DND-41 (cell line): ENCODE measurements around the gene ZPBP2.

Experiments used
- ATAC-seq: fragments of 200-7000 bp; cut with Tn5 transposase; 3 replicates; pipeline ENCODE4 v1.9.1; 2021; ENCODE audit warnings: low read depth; ENCODE audit not compliant: insufficient read depth
- DNase-seq: peaks from one replicate; pipeline ENCODE4 v3.0.0-alpha.2; 2020
- H2AFZ ChIP-seq: 2 replicates; pipeline ENCODE4 v1.6.0; 2012; ENCODE audit warnings: low read depth, low read length
- H3K27ac ChIP-seq: 2 replicates; pipeline ENCODE4 v1.5.1; 2012; ENCODE audit warnings: low read length, inconsistent platforms
- H3K27me3 ChIP-seq: fragments of 200-600 bp; sonication (generic); 2 replicates; pipeline ENCODE4 v1.6.0; 2012; ENCODE audit warnings: low read length, mild to moderate bottlenecking, inconsistent platforms; ENCODE audit not compliant: insufficient read depth, poor library complexity
- H3K36me3 ChIP-seq: 2 replicates; pipeline ENCODE4 v1.5.1; 2012; ENCODE audit warnings: low read length, inconsistent platforms; ENCODE audit not compliant: insufficient read depth
- H3K4me1 ChIP-seq: 2 replicates; pipeline ENCODE4 v1.5.1; 2012; ENCODE audit warnings: mild to moderate bottlenecking, low read length; ENCODE audit not compliant: insufficient read depth
- H3K4me2 ChIP-seq: 2 replicates; pipeline ENCODE4 v1.6.0; 2012; ENCODE audit warnings: mild to moderate bottlenecking, moderate library complexity, low read length, inconsistent platforms; ENCODE audit not compliant: insufficient read depth
- H3K4me3 ChIP-seq, 2 experiments: fragments of 200-600 bp in 1 of 2; shearing (Covaris generic) in 1 of 2; 2 replicates each; pipeline ENCODE4 v1.5.1; 2012 to 2016; ENCODE audit warnings: inconsistent platforms in 2 of 2, low read length in 2 of 2, mild to moderate bottlenecking in 2 of 2, low read depth in 1 of 2, moderate library complexity in 1 of 2
- H3K79me2 ChIP-seq: 2 replicates; pipeline ENCODE4 v1.6.0; 2012; ENCODE audit warnings: low read length, inconsistent platforms; ENCODE audit not compliant: insufficient read depth
- H3K9ac ChIP-seq: 2 replicates; pipeline ENCODE4 v1.6.0; 2012; ENCODE audit warnings: low read depth, mild to moderate bottlenecking, inconsistent platforms, low read length, moderate library complexity
- H3K9me3 ChIP-seq: 2 replicates; pipeline ENCODE4 v1.5.1; 2012; ENCODE audit warnings: low read length, moderate library complexity, mild to moderate bottlenecking, inconsistent platforms; ENCODE audit not compliant: insufficient read depth, severe bottlenecking
- H4K20me1 ChIP-seq: 2 replicates; pipeline ENCODE4 v1.6.0; 2012; ENCODE audit warnings: low read length; ENCODE audit not compliant: insufficient read depth
- EZH2 ChIP-seq: IDR thresholded peaks from 3 replicates; pipeline ENCODE4 v1.6.1; 2012; ENCODE audit warnings: borderline replicate concordance, low read depth, mild to moderate bottlenecking, moderate library complexity, low read length, inconsistent platforms; ENCODE audit not compliant: severe bottlenecking
- TF ChIP-seq, protein P1 (sequence below): IDR thresholded peaks from 2 replicates; pipeline ENCODE4 v1.5.1; 2012; ENCODE audit warnings: borderline replicate concordance, low read length, moderate library complexity, mild to moderate bottlenecking; ENCODE audit not compliant: poor library complexity, severe bottlenecking; ENCODE audit errors: extremely low read depth

The ZPBP2 gene

DNA sequence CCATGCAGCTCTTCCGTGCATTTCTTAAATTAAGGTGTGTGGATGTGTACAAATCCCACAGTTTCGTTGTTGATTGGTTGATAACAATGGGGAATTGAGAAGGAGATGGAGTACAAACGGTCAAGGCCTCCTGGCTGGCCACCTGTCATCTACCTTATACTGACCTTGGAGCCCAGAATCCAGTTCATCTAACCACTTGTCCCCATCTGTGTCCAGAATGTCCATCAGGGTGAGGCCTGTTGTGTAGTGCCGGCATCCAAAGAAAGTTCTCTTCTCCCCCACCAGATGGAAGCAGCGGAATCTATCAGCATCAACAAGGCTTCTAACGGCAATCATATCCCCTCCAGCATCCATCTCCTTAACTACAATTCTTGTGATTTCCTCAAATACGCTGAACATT, 48.9 kb downstream of the ZPBP2 start:
- Histone ChIP-seq H3K4me1 (peaks cover 6% of the 10 kb centered on the region), H2AFZ (no peak overlapping the region), H3K27ac (no peak overlapping the region), H3K27me3 (no peaks in the 10 kb centered on the region), H3K4me3 (no peak overlapping the region), H3K4me2 (no peak overlapping the region), H3K36me3 (peaks cover 43% of the 10 kb centered on the region), H3K9ac (no peak overlapping the region), H3K9me3 (no peaks in the 10 kb centered on the region), H3K79me2 (no peaks in the 10 kb centered on the region), H4K20me1 (peaks cover 7% of the 10 kb centered on the region; the same call in 1 of the 2 replicates)
- DNase-seq (no peak), ATAC-seq (no peak)
- TF ChIP-seq EZH2 = no peak
- TF ChIP-seq, protein P1, sequence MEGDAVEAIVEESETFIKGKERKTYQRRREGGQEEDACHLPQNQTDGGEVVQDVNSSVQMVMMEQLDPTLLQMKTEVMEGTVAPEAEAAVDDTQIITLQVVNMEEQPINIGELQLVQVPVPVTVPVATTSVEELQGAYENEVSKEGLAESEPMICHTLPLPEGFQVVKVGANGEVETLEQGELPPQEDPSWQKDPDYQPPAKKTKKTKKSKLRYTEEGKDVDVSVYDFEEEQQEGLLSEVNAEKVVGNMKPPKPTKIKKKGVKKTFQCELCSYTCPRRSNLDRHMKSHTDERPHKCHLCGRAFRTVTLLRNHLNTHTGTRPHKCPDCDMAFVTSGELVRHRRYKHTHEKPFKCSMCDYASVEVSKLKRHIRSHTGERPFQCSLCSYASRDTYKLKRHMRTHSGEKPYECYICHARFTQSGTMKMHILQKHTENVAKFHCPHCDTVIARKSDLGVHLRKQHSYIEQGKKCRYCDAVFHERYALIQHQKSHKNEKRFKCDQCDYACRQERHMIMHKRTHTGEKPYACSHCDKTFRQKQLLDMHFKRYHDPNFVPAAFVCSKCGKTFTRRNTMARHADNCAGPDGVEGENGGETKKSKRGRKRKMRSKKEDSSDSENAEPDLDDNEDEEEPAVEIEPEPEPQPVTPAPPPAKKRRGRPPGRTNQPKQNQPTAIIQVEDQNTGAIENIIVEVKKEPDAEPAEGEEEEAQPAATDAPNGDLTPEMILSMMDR = peak; percentile 21

DNA sequence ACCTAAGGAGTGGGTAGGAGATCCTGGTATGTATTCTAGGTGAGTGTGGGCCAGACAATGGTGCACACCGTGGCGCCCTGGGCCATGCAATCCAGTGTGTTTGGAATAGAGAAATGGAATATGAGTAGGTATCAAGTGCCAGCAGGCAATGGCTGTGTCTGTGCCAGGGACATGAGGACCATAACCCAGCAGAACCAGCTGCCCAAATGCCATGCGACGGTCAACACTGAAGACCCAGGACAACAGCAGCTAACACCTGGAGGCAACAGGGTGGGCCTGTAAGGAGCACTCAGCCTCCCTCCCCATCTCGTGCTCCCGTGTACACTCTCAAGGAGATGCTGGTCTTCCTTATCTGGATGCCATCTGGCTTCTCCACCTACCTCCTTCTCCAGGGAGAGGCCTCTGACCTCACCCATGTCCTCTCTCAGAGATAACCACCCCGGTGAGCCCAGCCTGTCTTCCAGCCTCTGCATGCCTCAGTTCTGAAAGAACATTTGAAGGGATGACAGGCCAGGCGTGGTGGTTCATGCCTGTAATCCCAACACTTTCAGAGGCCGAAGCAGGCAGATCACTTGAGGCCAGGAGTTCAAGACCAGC, 51.2 kb downstream of the ZPBP2 start:
- no peaks in the 10 kb centered on the region for H3K9me3 ChIP-seq
- H3K4me3 ChIP-seq = no peak overlapping the region
- H3K79me2 ChIP-seq = peaks cover 10% of the 10 kb centered on the region
- H2AFZ ChIP-seq = no peak overlapping the region
- no peak overlapping the region for H3K4me2 ChIP-seq
- peaks cover 25% of the 10 kb centered on the region for H4K20me1 ChIP-seq
- ATAC-seq (no peak), DNase-seq (no peak)
- TF ChIP-seq, protein P1 = no peak
- TF ChIP-seq EZH2 = no peak
- H3K36me3 ChIP-seq = peaks cover 65% of the 10 kb centered on the region
- no peak overlapping the region for H3K9ac ChIP-seq
- H3K4me1 ChIP-seq = peaks cover 6% of the 10 kb centered on the region
- H3K27me3 ChIP-seq = no peaks in the 10 kb centered on the region
- H3K27ac ChIP-seq = no peak overlapping the region

DNA sequence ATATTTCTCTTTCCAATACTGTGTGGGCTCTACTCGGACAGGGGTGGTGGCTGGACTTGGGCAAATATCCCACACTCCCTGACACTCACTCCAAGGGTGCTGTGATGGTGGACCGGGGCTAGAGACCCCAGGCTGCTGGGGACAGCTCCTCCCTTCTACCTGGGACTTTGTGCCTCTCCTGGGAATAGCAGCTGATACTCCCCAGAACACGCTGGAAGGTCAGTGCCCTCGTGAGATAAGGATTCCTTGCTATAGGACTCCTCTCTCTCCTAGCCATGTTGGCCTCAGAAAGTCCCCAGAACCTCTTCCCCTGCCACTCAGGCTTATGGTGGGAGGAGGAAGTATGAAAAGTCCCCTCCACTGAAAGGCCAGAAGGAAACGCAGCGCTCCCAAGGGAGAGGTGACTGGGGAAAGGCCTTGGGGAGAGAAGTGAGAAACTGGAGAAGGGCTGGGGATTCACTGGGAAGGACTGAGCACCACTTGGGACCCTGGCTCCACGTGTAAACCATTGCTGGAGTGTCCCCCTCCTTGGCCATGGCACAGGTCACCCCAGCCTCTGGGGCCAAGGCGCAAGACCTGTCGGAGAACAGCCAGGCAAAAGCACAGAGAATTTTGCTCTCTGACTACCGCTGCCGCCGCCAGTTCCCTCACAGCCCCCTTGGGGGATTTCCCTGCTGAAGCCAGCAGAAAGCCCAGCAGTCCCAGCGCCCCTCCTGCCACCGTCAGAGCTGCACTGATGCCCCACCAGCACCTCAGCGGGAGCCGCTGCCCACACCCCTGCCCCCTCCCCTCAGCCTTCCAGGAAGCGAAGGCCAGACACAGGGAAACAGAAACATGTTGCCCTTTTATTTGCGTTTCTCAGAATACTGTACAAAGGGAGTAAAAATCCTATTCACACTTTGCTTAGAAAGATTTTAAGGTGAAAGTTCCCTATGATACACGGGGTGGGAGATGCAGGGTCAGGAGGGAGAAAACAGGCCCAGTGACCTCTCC, 52.5 kb downstream of the ZPBP2 start:
- Histone ChIP-seq H3K4me1 (peaks cover 19% of the 10 kb centered on the region), H3K4me3 (no peak overlapping the region), H3K27ac (peak overlapping the region; percentile 42; the same call in 1 of the 2 replicates), H3K4me2 (no peak overlapping the region), H3K79me2 (peaks cover 23% of the 10 kb centered on the region), H3K9me3 (no peaks in the 10 kb centered on the region), H3K9ac (no peak overlapping the region), H2AFZ (no peak overlapping the region), H3K27me3 (no peaks in the 10 kb centered on the region), H4K20me1 (peaks cover 38% of the 10 kb centered on the region), H3K36me3 (peaks cover 77% of the 10 kb centered on the region)
- peak; percentile 59 for ATAC-seq
- TF ChIP-seq, protein P1 = no peak
- no peak for TF ChIP-seq EZH2
- peak; percentile 56 for DNase-seq
